H1 (cell line): Measurements from ENCODE around the gene ADGRG1. TPM values are rescaled to one million over a fixed set of nuclear protein-coding genes. Genes with fewer than 3 reads are reported as not detected.

ENCODE experiments used
- CTCF ChIA-PET: fragments of 300-600 bp; sonication (Branson Sonifier 250); formaldehyde crosslinking; loops from one replicate; lab custom pipeline; 2021; ENCODE audit not compliant: partially characterized antibody; lab: Charles Lee
- POLR2A ChIA-PET: fragments of 300-600 bp; sonication (Branson Sonifier 250); formaldehyde crosslinking; loops from one replicate; lab custom pipeline; 2021; ENCODE audit warnings: inconsistent platforms; ENCODE audit not compliant: partially characterized antibody; lab: Charles Lee
- DNase-seq, 2 experiments: peaks; one replicate each; pipeline versions ENCODE4 v3.0.0 to v3.0.0-alpha.2; 2010 to 2022; ENCODE audit warnings: low spot score in 2 of 2, low read depth in 1 of 2, mixed read lengths in 1 of 2
- FAIRE-seq: peaks from 2 replicates; lab custom pipeline; 2011; peaks lifted over from hg19 to GRCh38; lab: Jason Lieb, UNC
- H2AFZ ChIP-seq: 2 replicates; pipeline ENCODE4 v1.8.1; 2012; ENCODE audit warnings: low read length, inconsistent platforms
- H2AK5ac ChIP-seq: 2 replicates; pipeline ENCODE4 v1.6.1; 2013; ENCODE audit warnings: low read depth, low read length
- H2BK120ac ChIP-seq: replicated peaks from 2 replicates; pipeline ENCODE3; 2013; ENCODE audit warnings: low read depth, low read length, inconsistent platforms
- H2BK12ac ChIP-seq: 2 replicates; pipeline ENCODE4 v1.6.1; 2013; ENCODE audit warnings: low read depth, low read length
- H2BK15ac ChIP-seq: 2 replicates; pipeline ENCODE4 v1.6.1; 2013; ENCODE audit warnings: low read length
- H2BK20ac ChIP-seq: 2 replicates; pipeline ENCODE4 v1.6.1; 2013; ENCODE audit warnings: low read length
- H2BK5ac ChIP-seq: 2 replicates; pipeline ENCODE4 v1.6.1; 2013; ENCODE audit warnings: low read depth, low read length
- H3K14ac ChIP-seq: 2 replicates; pipeline ENCODE4 v1.6.1; 2013; ENCODE audit warnings: inconsistent platforms; ENCODE audit not compliant: insufficient read length
- H3K18ac ChIP-seq: 2 replicates; pipeline ENCODE4 v1.6.1; 2013; ENCODE audit warnings: low read length; ENCODE audit errors: extremely low read depth
- H3K23ac ChIP-seq: 2 replicates; pipeline ENCODE4 v1.6.1; 2013; ENCODE audit warnings: inconsistent platforms; ENCODE audit not compliant: insufficient read length
- H3K23me2 ChIP-seq: 2 replicates; pipeline ENCODE4 v1.6.1; 2013; ENCODE audit warnings: low read depth, low read length
- H3K27ac ChIP-seq: 2 replicates; pipeline ENCODE4 v1.6.1; 2011; ENCODE audit warnings: low read depth, low read length, inconsistent platforms
- H3K27me3 ChIP-seq, 4 experiments: replicated peaks in 1 of 4; 1 replicate in 1 of 4; 2 replicates in 3 of 4; pipeline versions ENCODE4 v1.6.1 to v1.8.1; 2011 to 2013; ENCODE audit warnings: low read length in 3 of 4, mild to moderate bottlenecking in 3 of 4, inconsistent platforms in 2 of 4, mixed read lengths in 2 of 4, moderate library complexity in 1 of 4; ENCODE audit not compliant: control insufficient read depth in 3 of 4, insufficient read depth in 3 of 4; ENCODE audit errors: extremely low read depth in 1 of 4
- H3K36me3 ChIP-seq, 4 experiments: 2 replicates each; pipeline versions ENCODE4 v1.6.1 to v1.8.1; 2011 to 2013; ENCODE audit warnings: mild to moderate bottlenecking in 4 of 4, low read length in 3 of 4, moderate library complexity in 2 of 4, control low read depth in 1 of 4, inconsistent platforms in 1 of 4; ENCODE audit not compliant: insufficient read depth in 4 of 4, control insufficient read depth in 2 of 4
- H3K4ac ChIP-seq: replicated peaks from 2 replicates; pipeline ENCODE3; 2013; ENCODE audit warnings: low read length, low read depth, mixed read lengths, inconsistent platforms; ENCODE audit not compliant: insufficient read length
- H3K4me1 ChIP-seq, 4 experiments: replicated peaks in 1 of 4; 1 replicate in 1 of 4; 2 replicates in 3 of 4; pipeline versions ENCODE4 v1.6.1 to v1.8.1; 2011 to 2013; ENCODE audit warnings: low read length in 3 of 4, inconsistent platforms in 2 of 4, mixed read lengths in 1 of 4; ENCODE audit not compliant: insufficient read depth in 4 of 4, control insufficient read depth in 3 of 4
- H3K4me2 ChIP-seq, 2 experiments: 2 replicates each; pipeline versions ENCODE4 v1.6.1 to v1.8.1; 2011 to 2013; ENCODE audit warnings: low read depth in 2 of 2, low read length in 2 of 2, control low read depth in 1 of 2, inconsistent platforms in 1 of 2, mild to moderate bottlenecking in 1 of 2; ENCODE audit not compliant: insufficient read depth in 1 of 2
- H3K4me3 ChIP-seq, 4 experiments: fragments of 200-600, 300-600 bp in 1 of 4; sonication (generic), shearing (Covaris generic), sonication (Bioruptor Twin) in 1 of 4; 2 replicates each; pipeline versions ENCODE4 v1.5.1 to v1.8.1; 2011 to 2016; ENCODE audit warnings: low read length in 4 of 4, low read depth in 3 of 4, control low read depth in 2 of 4, inconsistent platforms in 2 of 4, mild to moderate bottlenecking in 2 of 4, mixed read lengths in 1 of 4, moderate library complexity in 1 of 4; ENCODE audit not compliant: insufficient read depth in 2 of 4; ENCODE audit errors: extremely low read depth in 1 of 4
- H3K56ac ChIP-seq: replicated peaks from 2 replicates; pipeline ENCODE3; 2013; ENCODE audit warnings: low read depth, mild to moderate bottlenecking, mixed read lengths, low read length, inconsistent platforms; ENCODE audit not compliant: insufficient read length
- H3K79me1 ChIP-seq: 2 replicates; pipeline ENCODE4 v1.6.1; 2013; ENCODE audit warnings: low read depth, low read length, control low read depth
- H3K79me2 ChIP-seq, 2 experiments: 2 replicates each; pipeline versions ENCODE4 v1.6.1 to v1.8.1; 2012 to 2013; ENCODE audit warnings: low read length in 2 of 2, mild to moderate bottlenecking in 2 of 2, inconsistent platforms in 1 of 2; ENCODE audit not compliant: insufficient read depth in 2 of 2, control insufficient read depth in 1 of 2
- H3K9ac ChIP-seq, 4 experiments: replicated peaks in 1 of 4; 1 replicate in 1 of 4; 2 replicates in 3 of 4; pipeline versions ENCODE4 v1.6.1 to v1.8.1; 2011 to 2013; ENCODE audit warnings: low read depth in 3 of 4, low read length in 3 of 4, control low read depth in 2 of 4, mild to moderate bottlenecking in 2 of 4, moderate library complexity in 2 of 4, inconsistent platforms in 1 of 4; ENCODE audit errors: extremely low read depth in 1 of 4
- H3K9me3 ChIP-seq, 2 experiments: 2 replicates each; pipeline versions ENCODE4 v1.6.1 to v1.8.1; 2012 to 2013; ENCODE audit warnings: mild to moderate bottlenecking in 2 of 2, moderate library complexity in 2 of 2, control low read depth in 1 of 2, inconsistent platforms in 1 of 2, low read depth in 1 of 2, low read length in 1 of 2, mixed read lengths in 1 of 2; ENCODE audit not compliant: insufficient read depth in 2 of 2
- H4K20me1 ChIP-seq, 2 experiments: replicated peaks in 1 of 2; 2 replicates each; pipeline versions ENCODE3 to v1.8.1; 2011 to 2013; ENCODE audit warnings: inconsistent platforms in 2 of 2, low read length in 2 of 2, mild to moderate bottlenecking in 1 of 2; ENCODE audit not compliant: insufficient read depth in 2 of 2, control insufficient read depth in 1 of 2
- H4K5ac ChIP-seq: 2 replicates; pipeline ENCODE4 v1.6.1; 2013; ENCODE audit warnings: low read length, low read depth, mixed read lengths, inconsistent platforms; ENCODE audit not compliant: insufficient read length
- H4K8ac ChIP-seq: 2 replicates; pipeline ENCODE4 v1.8.0; 2013; ENCODE audit warnings: mild to moderate bottlenecking, moderate library complexity, low read length, inconsistent platforms; ENCODE audit not compliant: insufficient read depth; ENCODE audit errors: extremely low read depth
- H4K91ac ChIP-seq: replicated peaks from 2 replicates; pipeline ENCODE3; 2013; ENCODE audit warnings: low read length, mixed read lengths, inconsistent platforms; ENCODE audit not compliant: insufficient read length
- BRCA1 ChIP-seq: IDR thresholded peaks from 2 replicates; pipeline ENCODE4 v1.6.1; 2012; ENCODE audit warnings: low read depth, low read length, improper control_type of control experiment
- CTBP2 ChIP-seq: IDR thresholded peaks from 2 replicates; pipeline ENCODE4 v1.7.0; 2011; ENCODE audit warnings: borderline replicate concordance, mild to moderate bottlenecking, moderate library complexity, mixed read lengths, low read length; ENCODE audit not compliant: insufficient read depth, insufficient read length
- EZH2 ChIP-seq: fragments of 200-600 bp; sonication (generic); IDR thresholded peaks from 2 replicates; pipeline ENCODE4 v1.7.1; 2012; ENCODE audit warnings: low read depth, mild to moderate bottlenecking, moderate library complexity, low read length, inconsistent platforms; ENCODE audit not compliant: severe bottlenecking
- FOSL1 ChIP-seq: IDR thresholded peaks from 2 replicates; pipeline ENCODE4 v1.6.1; 2011; ENCODE audit warnings: mild to moderate bottlenecking, low read depth, low read length, moderate library complexity; ENCODE audit not compliant: insufficient read depth
- HDAC6 ChIP-seq: IDR thresholded peaks from one replicate; pipeline ENCODE4 v1.7.1; 2012; ENCODE audit warnings: low read depth, mild to moderate bottlenecking, inconsistent platforms, low read length, moderate library complexity
- JUND ChIP-seq: IDR thresholded peaks from 2 replicates; pipeline ENCODE4 v1.6.1; 2011; ENCODE audit warnings: mild to moderate bottlenecking, improper control_type of control experiment, low read length
- POLR2AphosphoS5 ChIP-seq: IDR thresholded peaks from 2 replicates; pipeline ENCODE4 v1.6.1; 2011; ENCODE audit warnings: low read depth, low read length
- POU5F1 ChIP-seq: IDR thresholded peaks from 2 replicates; pipeline ENCODE4 v1.6.1; 2011; ENCODE audit warnings: low read depth, mild to moderate bottlenecking, low read length, moderate library complexity
- SIN3A ChIP-seq, 2 experiments: IDR thresholded peaks in 1 of 2; conservative IDR thresholded peaks in 1 of 2; 2 replicates each; pipeline ENCODE4 v1.6.1; 2011 to 2012; ENCODE audit warnings: low read length in 2 of 2, improper control_type of control experiment in 1 of 2, low read depth in 1 of 2, mild to moderate bottlenecking in 1 of 2
- SP1 ChIP-seq: IDR thresholded peaks from 2 replicates; pipeline ENCODE4 v1.6.1; 2011; ENCODE audit warnings: low read depth, low read length
- SRF ChIP-seq: IDR thresholded peaks from 2 replicates; pipeline ENCODE4 v1.6.1; 2011; ENCODE audit warnings: mild to moderate bottlenecking, low read depth, low read length, moderate library complexity
- USF2 ChIP-seq: IDR thresholded peaks from 2 replicates; pipeline ENCODE4 v1.6.1; 2011; ENCODE audit warnings: low read length, improper control_type of control experiment
- WGBS, 2 experiments: shearing (Covaris generic) in 1 of 2; methylation state at CpG; one replicate each; pipeline versions ENCODE4 v1.1.6 to v1.1.7; 2013 to 2015; ENCODE audit warnings: low lambda C conversion rate in 2 of 2, mixed read lengths in 2 of 2, inconsistent platforms in 1 of 2, low coverage in 1 of 2, missing lambda C conversion rate in 1 of 2; ENCODE audit not compliant: insufficient replicate concordance in 2 of 2, insufficient coverage in 1 of 2, insufficient read length in 1 of 2; ENCODE audit errors: extremely low coverage in 1 of 2, missing lambda C conversion rate in 1 of 2; 5-methylcytosine and 5-hydroxymethylcytosine counted together
- polyA plus RNA-seq, 7 experiments: library from polyadenylated mRNA; depleted of rRNA in 3 of 7; stranded (reverse) in 5 of 7; unstranded in 2 of 7; fragments of >200 nt in 5 of 7; fragments of 200-250 nt in 2 of 7; gene quantifications; 1 replicate in 5 of 7; 2 replicates in 1 of 7; 4 replicates in 1 of 7; pipeline versions ENCODE4 v1.2.1 to v1.2.3, GENCODE V29; 2011 to 2013; ENCODE audit warnings: missing spikeins in 2 of 7, mixed read lengths in 2 of 7
- total RNA-seq: library from RNA; stranded (reverse); fragmentation: NEBNext Ultra II Directional; extraction: Animal tissue kit (Norgen Biotek cat#: 25700); gene quantifications from 2 replicates; pipeline ENCODE4 v1.2.1, GENCODE V29; 2021

ADGRG1 gene
- total and polyA plus RNA-seq, 2 of the 8 experiments (the other 6 are each of a cell fraction or from before 2014, with no cell fraction given): 1.3 to 2.6 TPM

GRCh38 chr16:57601801-57602478, 26.5 kb upstream of the ADGRG1 start:
- Histone ChIP-seq H2BK5ac (no peak overlapping the region), H3K79me2 (no peaks in the 10 kb centered on the region), H4K8ac (no peak overlapping the region), H4K20me1 (no peaks in the 10 kb centered on the region), H3K18ac (no peak overlapping the region), H3K27ac (no peak overlapping the region), H2AK5ac (no peak overlapping the region), H3K23ac (no peak overlapping the region), H2BK12ac (no peak overlapping the region), H3K56ac (no peak overlapping the region), H3K4me3 (no peak overlapping the region), H3K23me2 (no peaks in the 10 kb centered on the region), H3K79me1 (no peaks in the 10 kb centered on the region), H3K14ac (no peak overlapping the region), H2BK120ac (no peak overlapping the region), H3K4ac (no peak overlapping the region), H3K9me3 (no peaks in the 10 kb centered on the region), H3K27me3 (no peaks in the 10 kb centered on the region; a peak in 1 of 7 replicates), H2BK20ac (no peak overlapping the region), H3K36me3 (no peaks in the 10 kb centered on the region), H3K4me1 (no peaks in the 10 kb centered on the region; a peak in 1 of 7 replicates), H4K5ac (no peak overlapping the region), H4K91ac (no peak overlapping the region), H2BK15ac (0 out of 2 replicates have a peak overlapping the region, but pooled peaks have one; percentile 72), H3K4me2 (no peak overlapping the region), H3K9ac (no peak overlapping the region), H2AFZ (no peak overlapping the region)
- WGBS, 2 experiments: 85% methylated on average over 10 of the region's 10 CpGs; no CpG with 5 or more reads in 1 of the 2 experiments
- ChIA-PET CTCF (interaction anchor here (0.5 to 8.5 kb wide), 14 partner anchors 8 to 79 kb away, joined by 3 to 111 read pairs (median 26); partner anchors contain the start of gene ADGRG1), POLR2A (interaction anchor here (1.3 kb wide), 1 partner anchor 37 kb away, joined by 3 read pairs; no protein-coding TSS in a partner anchor)
- FAIRE-seq: no peak
- no peak for DNase-seq
- TF ChIP-seq EZH2 (no peak), SRF (no peak), HDAC6 (no peak), CTBP2 (no peak), BRCA1 (no peak), FOSL1 (no peak), USF2 (no peak), JUND (no peak), SP1 (no peak), POLR2AphosphoS5 (no peak), SIN3A (conservative IDR thresholded peaks at IDR 0.05 in 1 of 2, IDR thresholded peaks at IDR 0.05 in 1 of 2; ENCODE audit: low read depth in 1 of 2, low read length in 2 of 2) (no peak), POU5F1 (no peak)
